ENCODE results near the gene IER3. TPM values are rescaled to one million over a fixed set of nuclear protein-coding genes. Genes with fewer than 3 reads are reported as not detected.

IER3 gene
- total and polyA plus RNA-seq, 9 of the 15 experiments (the other 6 are each of a cell fraction or from before 2014, with no cell fraction given) = 1.5 to 30.0 (median 11.5) TPM

GRCh38 chr6:30766461-30767157, 22.3 kb upstream of the IER3 start:
- BruUV-seq (replicated peaks) = no TSS peak
- in situ Hi-C loops (cut with MboI) (no loop called here), intact Hi-C loops (cut with micrococcal nuclease) (loop anchor here (5.0 kb wide), 1 partner anchor 46 kb away; no protein-coding TSS in a partner anchor)
- peaks cover 43 to 59% of the 10 kb centered on the region in 2 experiments for H3K4me1 ChIP-seq (replicated peaks in 1 of 2; ENCODE audit: control insufficient read depth in 2 of 2, insufficient read depth in 2 of 2, low read length in 2 of 2)
- H3K4me3 ChIP-seq = no peak overlapping the region
- H3K4me2 ChIP-seq (ENCODE audit: insufficient read depth, low read length) = no peak overlapping the region
- H3K27me3 ChIP-seq (ENCODE audit: control insufficient read depth in 2 of 2, insufficient read depth in 2 of 2, low read length in 2 of 2) = no peaks in the 10 kb centered on the region; a peak in 1 of 5 replicates
- H3K36me3 ChIP-seq (ENCODE audit: control insufficient read depth, insufficient read depth, low read length) = no peaks in the 10 kb centered on the region
- no peaks in the 10 kb centered on the region for H3K79me2 ChIP-seq (ENCODE audit: control insufficient read depth, insufficient read depth, low read length)
- no peak overlapping the region for H3K27ac ChIP-seq (ENCODE audit: extremely low read depth, low read depth, low read length)
- POLR2A ChIA-PET = interaction anchor here (0.5 to 1.9 kb wide), 10 partner anchors 8 to 54 kb away, joined by 3 to 7 read pairs (median 4); no protein-coding TSS in a partner anchor
- H3K9me3 ChIP-seq (replicated peaks; ENCODE audit: control insufficient read depth, insufficient read depth, low read depth, low read length) = no peaks in the 10 kb centered on the region
- peak overlapping the region in 1 of 2 experiments; percentile 61; a peak in 1 of 4 replicates for H3K9ac ChIP-seq (ENCODE audit: insufficient read depth in 1 of 2, low read depth in 2 of 2, low read length in 2 of 2)
- DNase-seq (ENCODE audit: extremely low read depth in 1 of 4, low spot score in 3 of 4) = no peak
- CTCF ChIA-PET (ENCODE audit: low intra/inter-chr PET ratio) = no interaction called here
- FAIRE-seq = no peak
- WGBS (ENCODE audit: insufficient coverage, low coverage, missing lambda C conversion rate) = 62% methylated on average over 6 of the region's 6 CpGs
- peak overlapping the region; percentile 10; the same call in 1 of the 2 replicates for H2AFZ ChIP-seq (ENCODE audit: low read depth, low read length)
- 0 out of 3 replicates have a peak, but pooled peaks have one; percentile 5 for ATAC-seq
- H4K20me1 ChIP-seq (replicated peaks; ENCODE audit: control insufficient read depth, insufficient read depth, low read length) = no peaks in the 10 kb centered on the region
- H3K9me1 ChIP-seq (ENCODE audit: control insufficient read depth, insufficient read depth, low read length) = no peaks in the 10 kb centered on the region
- TF ChIP-seq TSHZ1 (CRISPR knock-in tag; IDR thresholded peaks at IDR 0.05) (no peak), ESRRA (IDR thresholded peaks at IDR 0.05; ENCODE audit: borderline replicate concordance, low read depth) (no peak), HNRNPLL (IDR thresholded peaks at IDR 0.05; ENCODE audit: low read depth, low read length, poor library complexity, severe bottlenecking) (no peak), TRIM25 (IDR thresholded peaks at IDR 0.05; ENCODE audit: borderline replicate concordance) (no peak), BRCA1 (IDR thresholded peaks at IDR 0.05) (no peak), BRCA1 (CRISPR knock-in tag; IDR thresholded peaks at IDR 0.05) (no peak), ZNF41 (CRISPR knock-in tag; conservative IDR thresholded peaks at IDR 0.05) (no peak), HNRNPUL1 (IDR thresholded peaks at IDR 0.05; ENCODE audit: low read length) (no peak), BRD9 (IDR thresholded peaks at IDR 0.05; ENCODE audit: low read depth, partially characterized antibody) (no peak), ID3 (CRISPR knock-in tag; IDR thresholded peaks at IDR 0.05) (no peak), ID3 (tag; IDR thresholded peaks at IDR 0.05) (0 out of 2 replicates have a peak, but pooled peaks have one; percentile 13), NFATC3 (IDR thresholded peaks at IDR 0.05) (no peak), ZNF197 (CRISPR knock-in tag; IDR thresholded peaks at IDR 0.05; ENCODE audit: low read depth) (0 out of 2 replicates have a peak, but pooled peaks have one; percentile 14), NFRKB (IDR thresholded peaks at IDR 0.05; ENCODE audit: low read depth) (no peak), EHMT2 (IDR thresholded peaks at IDR 0.05) (peak; percentile 11; the same call in 1 of the 2 replicates), ZNF583 (CRISPR knock-in tag; IDR thresholded peaks at IDR 0.05) (no peak), DDX20 (tag; IDR thresholded peaks at IDR 0.05; ENCODE audit: low read depth) (0 out of 2 replicates have a peak, but pooled peaks have one; percentile 26)
